GM13976 (cell line): ENCODE measurements around the gene ANTXR2.

Experiments
- DNase-seq: peaks from one replicate; pipeline ENCODE4 v3.0.0; 2012; ENCODE audit warnings: low spot score
- in situ Hi-C: fragments of 300-500 bp; cut with MboI; formaldehyde crosslinking; loops from one replicate; pipeline ENCODE4 v1.12.0; 2022; ENCODE audit warnings: low sequenced_read_pairs, mixed read lengths, inconsistent platforms; ENCODE audit not compliant: unreplicated experiment
- TF ChIP-seq, protein P1 (sequence below): IDR thresholded peaks from 2 replicates; pipeline ENCODE4 v1.5.1; 2012; ENCODE audit warnings: borderline replicate concordance, mild to moderate bottlenecking; ENCODE audit not compliant: insufficient read depth; ENCODE audit errors: extremely low read depth, missing control alignments, control extremely low read depth

The ANTXR2 gene

GRCh38 chr4:80060804-80061203 lies 12.2 kb downstream of the ANTXR2 start:
- TF ChIP-seq, protein P1, sequence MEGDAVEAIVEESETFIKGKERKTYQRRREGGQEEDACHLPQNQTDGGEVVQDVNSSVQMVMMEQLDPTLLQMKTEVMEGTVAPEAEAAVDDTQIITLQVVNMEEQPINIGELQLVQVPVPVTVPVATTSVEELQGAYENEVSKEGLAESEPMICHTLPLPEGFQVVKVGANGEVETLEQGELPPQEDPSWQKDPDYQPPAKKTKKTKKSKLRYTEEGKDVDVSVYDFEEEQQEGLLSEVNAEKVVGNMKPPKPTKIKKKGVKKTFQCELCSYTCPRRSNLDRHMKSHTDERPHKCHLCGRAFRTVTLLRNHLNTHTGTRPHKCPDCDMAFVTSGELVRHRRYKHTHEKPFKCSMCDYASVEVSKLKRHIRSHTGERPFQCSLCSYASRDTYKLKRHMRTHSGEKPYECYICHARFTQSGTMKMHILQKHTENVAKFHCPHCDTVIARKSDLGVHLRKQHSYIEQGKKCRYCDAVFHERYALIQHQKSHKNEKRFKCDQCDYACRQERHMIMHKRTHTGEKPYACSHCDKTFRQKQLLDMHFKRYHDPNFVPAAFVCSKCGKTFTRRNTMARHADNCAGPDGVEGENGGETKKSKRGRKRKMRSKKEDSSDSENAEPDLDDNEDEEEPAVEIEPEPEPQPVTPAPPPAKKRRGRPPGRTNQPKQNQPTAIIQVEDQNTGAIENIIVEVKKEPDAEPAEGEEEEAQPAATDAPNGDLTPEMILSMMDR = no peak
- no peak for DNase-seq
- in situ Hi-C loops = no loop called here

- in situ Hi-C loops = no loop called here
- peak; percentile 42 for DNase-seq
- TF ChIP-seq, protein P1 = no peak
Observed at GRCh38 chr4:80058740-80059139, 14.3 kb downstream of the ANTXR2 start.

DNA sequence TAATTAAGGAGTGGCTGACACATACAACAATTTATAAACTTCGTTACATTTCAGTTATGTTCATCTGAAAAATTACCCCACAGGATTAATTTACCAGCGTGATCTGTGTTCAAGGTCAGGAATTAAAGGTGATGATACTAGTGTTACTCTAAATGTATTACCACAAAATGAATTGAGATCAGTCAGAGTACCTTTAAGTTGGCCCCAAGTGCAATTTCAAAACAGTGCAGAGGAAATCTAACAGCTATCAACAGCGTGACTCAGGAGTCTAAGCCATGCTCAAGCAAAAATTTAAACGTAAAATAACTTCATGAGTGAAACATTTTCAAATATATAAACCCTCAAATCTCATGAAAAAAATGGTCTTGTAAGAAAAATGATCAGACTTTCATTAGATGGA lies 18.7 kb downstream of the ANTXR2 start:
- in situ Hi-C loops = no loop called here
- no peak for DNase-seq
- TF ChIP-seq, protein P1 = no peak

DNA sequence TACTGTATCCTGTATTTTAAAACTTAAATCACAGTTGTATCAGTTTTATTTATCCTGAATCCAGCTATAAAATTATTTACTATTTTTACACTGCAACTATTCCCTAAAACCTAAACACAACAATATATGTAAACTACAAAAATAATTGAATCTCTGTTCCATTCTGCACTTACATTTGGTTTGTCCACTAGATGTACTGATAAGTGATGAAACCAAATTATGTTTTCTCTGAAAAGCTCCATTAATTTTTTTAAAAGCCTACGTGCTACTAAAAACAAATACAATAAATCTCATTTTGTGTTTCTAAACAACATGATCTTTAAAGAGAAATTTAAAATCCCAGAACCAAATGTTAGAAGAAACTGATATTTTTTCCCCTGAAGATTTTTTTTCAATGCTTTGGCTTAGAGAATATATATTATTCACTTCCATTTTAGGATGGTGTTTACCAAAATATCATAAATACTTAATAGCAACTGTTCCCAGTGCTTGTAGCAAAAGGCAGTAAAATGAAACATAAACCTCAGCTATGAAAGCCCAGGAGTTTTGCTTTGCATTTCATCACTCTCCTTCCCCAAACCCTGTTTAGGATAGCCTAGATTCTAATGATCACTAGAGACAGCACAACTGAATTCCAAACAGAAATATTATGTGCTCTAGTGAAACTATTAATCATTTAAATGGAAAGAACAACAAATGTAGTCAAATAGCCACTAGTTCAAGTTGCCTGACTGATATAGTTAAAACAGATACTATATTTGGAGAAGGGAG lies 19.7 kb downstream of the ANTXR2 start:
- in situ Hi-C loops = no loop called here
- no peak for DNase-seq
- TF ChIP-seq, protein P1 = no peak

DNA sequence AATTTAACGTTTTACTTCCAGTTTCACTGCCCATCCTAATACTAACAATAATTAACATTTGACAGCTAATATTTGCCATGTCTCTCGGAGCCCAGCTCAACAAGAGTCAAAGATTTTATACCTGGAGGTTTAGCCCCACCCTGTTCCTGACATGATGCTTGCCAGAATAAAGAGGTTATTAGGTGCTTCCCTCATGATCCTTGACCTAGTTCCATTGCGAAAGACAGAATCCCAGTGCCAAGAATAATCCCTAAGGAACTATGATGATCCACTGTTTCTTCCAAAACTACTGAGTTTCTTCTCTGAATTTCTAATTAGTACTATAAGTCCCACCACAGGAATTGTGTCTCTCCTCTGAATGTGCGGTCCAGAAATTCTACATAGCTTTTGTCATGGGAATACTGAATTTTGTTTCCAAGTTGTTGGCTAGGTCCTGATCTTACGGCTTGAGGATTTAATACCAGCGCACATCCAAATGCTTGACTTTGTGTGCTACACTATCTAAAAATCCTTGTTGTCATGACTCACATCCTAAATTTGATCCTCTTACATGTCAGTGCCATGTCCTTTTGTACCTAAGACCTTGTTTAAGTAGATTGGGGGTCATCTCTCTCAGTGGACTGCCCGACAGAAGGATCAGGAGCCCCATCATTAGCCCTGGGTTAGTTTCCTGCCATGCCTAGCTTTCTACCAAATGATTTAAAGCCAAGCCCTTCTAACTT lies 23.1 kb downstream of the ANTXR2 start:
- no peak for DNase-seq
- in situ Hi-C loops = no loop called here
- TF ChIP-seq, protein P1 = no peak

DNA sequence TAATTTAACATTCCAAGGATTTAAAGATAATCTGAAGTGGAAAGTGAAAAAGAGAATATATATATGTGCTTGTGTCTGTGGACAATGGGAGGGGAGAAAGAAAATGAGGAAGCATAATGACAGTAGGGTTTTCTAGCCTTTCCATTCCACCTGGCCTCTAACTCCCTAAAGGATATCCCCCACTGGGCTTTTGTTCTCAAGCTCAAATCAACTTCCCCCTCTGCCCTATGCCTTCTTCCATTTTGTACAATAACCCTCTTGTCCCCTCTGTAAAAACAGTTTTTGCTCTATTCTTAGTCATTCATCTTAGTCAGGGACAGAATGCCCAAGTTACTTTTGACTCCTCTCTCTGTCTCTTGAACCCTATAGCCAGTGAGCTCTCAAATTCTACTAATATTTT lies 23.6 kb downstream of the ANTXR2 start:
- TF ChIP-seq, protein P1 = no peak
- in situ Hi-C loops = no loop called here
- no peak for DNase-seq
